ENCODE data around the gene MRGPRF.

MRGPRF gene

DNA sequence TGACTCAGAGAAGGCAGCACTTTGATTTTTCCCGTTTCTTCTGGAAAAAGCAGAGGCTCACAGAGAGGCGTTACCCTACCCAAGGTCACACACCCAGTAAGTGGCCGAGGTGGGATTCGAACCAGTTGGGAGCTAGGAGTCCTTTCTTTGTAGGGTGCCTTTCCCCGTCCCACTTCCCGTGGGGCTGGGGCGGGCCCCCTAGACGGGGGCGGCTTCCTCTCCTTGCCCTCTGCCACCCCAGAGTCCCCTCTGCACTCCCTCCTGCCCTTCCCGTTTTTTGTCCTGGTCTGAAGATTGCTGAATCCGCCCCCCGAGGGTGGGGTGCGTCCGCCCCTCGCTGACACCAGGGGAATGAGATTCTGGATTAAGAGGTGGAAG lies 36.4 kb upstream of the MRGPRF start:
- DNase-seq (ENCODE audit: low read depth), result no peak
- peak overlapping the region; percentile 91 for H3K4me3 ChIP-seq (ENCODE audit: low read depth, low read length)
- TF ChIP-seq, protein P1, sequence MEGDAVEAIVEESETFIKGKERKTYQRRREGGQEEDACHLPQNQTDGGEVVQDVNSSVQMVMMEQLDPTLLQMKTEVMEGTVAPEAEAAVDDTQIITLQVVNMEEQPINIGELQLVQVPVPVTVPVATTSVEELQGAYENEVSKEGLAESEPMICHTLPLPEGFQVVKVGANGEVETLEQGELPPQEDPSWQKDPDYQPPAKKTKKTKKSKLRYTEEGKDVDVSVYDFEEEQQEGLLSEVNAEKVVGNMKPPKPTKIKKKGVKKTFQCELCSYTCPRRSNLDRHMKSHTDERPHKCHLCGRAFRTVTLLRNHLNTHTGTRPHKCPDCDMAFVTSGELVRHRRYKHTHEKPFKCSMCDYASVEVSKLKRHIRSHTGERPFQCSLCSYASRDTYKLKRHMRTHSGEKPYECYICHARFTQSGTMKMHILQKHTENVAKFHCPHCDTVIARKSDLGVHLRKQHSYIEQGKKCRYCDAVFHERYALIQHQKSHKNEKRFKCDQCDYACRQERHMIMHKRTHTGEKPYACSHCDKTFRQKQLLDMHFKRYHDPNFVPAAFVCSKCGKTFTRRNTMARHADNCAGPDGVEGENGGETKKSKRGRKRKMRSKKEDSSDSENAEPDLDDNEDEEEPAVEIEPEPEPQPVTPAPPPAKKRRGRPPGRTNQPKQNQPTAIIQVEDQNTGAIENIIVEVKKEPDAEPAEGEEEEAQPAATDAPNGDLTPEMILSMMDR (IDR thresholded peaks at IDR 0.05; ENCODE audit: low read depth, low read length, missing control alignments), result no peak
- in situ Hi-C loops (cut with HindIII; ENCODE audit: low sequenced_read_pairs), result no loop called here

DNA sequence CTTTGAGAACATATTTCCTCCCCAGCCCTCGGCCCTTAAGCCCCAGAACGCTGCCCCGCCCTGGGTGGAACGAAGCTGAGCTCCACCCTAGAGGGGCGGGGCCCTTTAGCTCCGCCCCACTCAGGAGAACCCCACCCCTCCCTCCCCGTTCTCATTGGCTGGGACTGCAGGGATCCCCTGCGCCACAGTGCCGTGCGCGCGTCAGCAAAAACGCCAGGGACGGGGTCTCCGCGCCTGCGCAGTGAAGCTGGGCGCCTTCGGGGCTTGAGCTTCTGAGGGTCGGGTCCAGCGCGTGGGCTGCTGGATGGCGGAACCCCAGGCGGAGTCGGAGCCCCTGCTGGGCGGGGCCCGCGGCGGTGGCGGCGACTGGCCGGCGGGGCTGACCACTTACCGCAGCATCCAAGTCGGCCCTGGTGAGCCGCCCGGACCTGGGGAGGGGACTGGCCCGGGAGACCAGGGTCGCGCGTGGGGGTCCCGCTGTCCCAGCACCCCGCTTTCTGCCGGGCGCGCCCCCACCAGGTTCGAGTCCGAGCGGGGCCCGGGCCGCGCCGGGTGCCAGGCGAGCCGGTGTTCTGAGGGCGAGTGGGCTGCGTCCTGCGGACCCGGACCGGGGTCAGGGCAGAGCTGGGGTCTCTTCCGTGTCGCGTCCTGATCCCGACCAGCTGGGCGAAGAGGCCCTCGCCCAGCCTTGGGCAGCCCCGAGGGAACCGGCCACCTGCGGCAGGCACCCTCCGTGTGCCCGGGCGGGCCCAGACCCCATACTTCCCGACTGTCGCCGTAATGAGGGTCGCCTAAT lies 35.8 kb upstream of the MRGPRF start, which contains the start of gene TPCN2:
Gene TPCN2 (plus strand): TSS at position 239 of the 796 bp plus-strand sequence. CDS start 66 bp downstream, at position 305.
- TF ChIP-seq, protein P1 (IDR thresholded peaks at IDR 0.05; ENCODE audit: low read depth, low read length, missing control alignments), result no peak
- H3K4me3 ChIP-seq (ENCODE audit: low read depth, low read length), result peak within 1 kb of the TSS; percentile 91
- DNase-seq (ENCODE audit: low read depth), result peak; percentile 91
- in situ Hi-C loops (cut with HindIII; ENCODE audit: low sequenced_read_pairs), result no loop called here

DNA sequence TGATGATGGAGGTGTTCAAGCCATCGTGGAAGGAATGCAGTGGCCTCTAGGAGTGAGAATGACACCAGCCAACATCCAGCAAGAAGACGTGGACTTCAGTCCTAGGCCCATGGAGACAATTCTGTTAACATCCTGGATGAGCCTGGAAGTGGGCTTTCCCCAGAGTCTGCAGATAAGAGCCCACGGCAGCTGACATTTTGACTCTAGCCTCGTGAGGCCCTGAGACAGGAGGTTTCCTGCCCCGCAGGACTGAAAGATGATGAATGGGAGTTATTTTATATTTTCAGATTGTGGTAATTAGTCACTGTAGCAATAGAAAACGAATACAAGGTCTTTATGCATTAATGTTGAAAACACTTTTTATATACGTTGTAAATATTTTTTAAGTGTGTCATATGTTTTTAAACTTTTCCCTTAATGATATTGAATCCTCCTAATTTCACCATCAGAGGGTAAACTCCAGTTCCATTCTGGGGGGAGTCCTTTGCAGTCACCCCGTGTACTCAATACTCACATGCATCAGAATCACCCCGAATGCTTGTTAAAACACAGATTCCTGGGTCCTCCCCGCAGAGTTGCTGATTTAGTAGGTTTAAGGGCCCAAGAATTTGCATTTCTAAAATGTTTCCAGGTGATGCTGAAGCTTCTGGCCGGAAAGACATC lies 35.1 kb upstream of the MRGPRF start:
- in situ Hi-C loops (cut with HindIII; ENCODE audit: low sequenced_read_pairs), result no loop called here
- TF ChIP-seq, protein P1 (IDR thresholded peaks at IDR 0.05; ENCODE audit: low read depth, low read length, missing control alignments), result no peak
- DNase-seq (ENCODE audit: low read depth), result no peak
- peak overlapping the region; percentile 91 for H3K4me3 ChIP-seq (ENCODE audit: low read depth, low read length)

DNA sequence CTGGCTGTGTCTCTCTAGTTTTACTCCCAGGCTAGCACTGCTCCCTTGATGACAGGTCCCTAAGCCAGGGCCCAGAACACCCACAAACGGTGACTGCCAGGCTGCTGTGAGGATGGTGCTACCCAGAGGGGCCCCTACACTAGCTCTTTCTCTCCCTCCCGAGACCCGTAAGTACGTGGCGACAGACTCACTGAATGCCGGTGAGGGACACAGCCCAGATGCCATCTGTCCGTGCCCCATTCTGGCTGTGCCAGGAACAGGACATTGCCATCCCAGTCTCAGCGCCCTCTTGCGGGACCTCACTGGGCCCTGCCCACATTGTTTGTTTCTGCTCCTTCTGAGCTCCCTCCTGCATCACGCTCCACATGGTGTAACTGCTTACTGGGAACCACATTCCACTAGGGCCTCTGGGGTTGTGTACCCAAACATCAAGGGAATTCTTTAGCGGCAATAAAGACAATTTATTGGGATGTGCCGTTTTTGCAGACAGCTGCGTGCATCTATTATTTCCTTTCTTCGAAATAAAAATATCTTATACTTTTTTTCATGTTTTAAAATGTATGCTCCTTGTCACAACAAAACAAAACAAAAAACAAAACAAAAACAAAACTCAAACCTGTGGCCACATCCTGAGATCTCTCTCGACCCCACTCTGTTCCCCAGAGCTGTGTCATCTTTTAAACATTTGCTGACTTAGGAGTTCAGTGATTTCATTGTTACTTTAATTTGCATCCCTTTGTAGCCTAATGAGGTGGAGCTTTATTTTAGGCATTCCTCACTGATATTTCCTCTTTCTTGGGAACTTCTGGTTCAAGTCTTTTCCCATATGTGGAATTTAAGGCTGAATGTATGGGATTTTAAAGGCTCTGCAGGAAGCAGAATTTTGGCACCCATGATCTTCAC lies 31.3 kb upstream of the MRGPRF start:
- TF ChIP-seq, protein P1 (IDR thresholded peaks at IDR 0.05; ENCODE audit: low read depth, low read length, missing control alignments), result peak; percentile 81
- in situ Hi-C loops (cut with HindIII; ENCODE audit: low sequenced_read_pairs), result no loop called here
- H3K4me3 ChIP-seq (ENCODE audit: low read depth, low read length), result no peak overlapping the region
- DNase-seq (ENCODE audit: low read depth), result peak; percentile 81

DNA sequence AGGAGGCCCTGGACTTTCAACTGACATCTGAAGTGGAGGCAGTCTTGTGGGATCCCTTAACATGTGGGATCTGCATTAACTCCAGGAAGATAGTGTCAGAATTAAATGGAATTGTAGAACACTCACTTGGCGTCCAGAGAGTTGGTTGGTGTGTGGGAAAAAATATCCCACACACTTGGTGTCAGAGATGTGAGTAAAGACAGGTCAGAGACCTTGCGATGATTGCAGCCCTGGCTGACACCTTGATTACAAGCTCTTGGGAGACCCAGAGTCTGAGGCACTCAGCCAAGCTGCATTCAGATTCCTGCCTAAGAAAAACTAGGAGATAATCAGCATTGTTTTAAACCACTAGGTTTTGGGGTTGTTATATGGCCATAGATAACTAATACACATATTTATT lies 28.5 kb upstream of the MRGPRF start:
- no peak for DNase-seq (ENCODE audit: low read depth)
- TF ChIP-seq, protein P1 (IDR thresholded peaks at IDR 0.05; ENCODE audit: low read depth, low read length, missing control alignments), result no peak
- in situ Hi-C loops (cut with HindIII; ENCODE audit: low sequenced_read_pairs), result no loop called here
- no peak overlapping the region for H3K4me3 ChIP-seq (ENCODE audit: low read depth, low read length)

Data from astrocyte of the cerebellum (primary cell).